GM12874 (cell line): ENCODE data around the gene MTMR4.

Experiments used
- TF ChIP-seq, protein P1 (sequence below): IDR thresholded peaks from 2 replicates; pipeline ENCODE4 v1.5.1; 2011; ENCODE audit warnings: low read depth, mild to moderate bottlenecking, control low read depth, low read length, moderate library complexity; ENCODE audit not compliant: insufficient read depth

Gene MTMR4

DNA sequence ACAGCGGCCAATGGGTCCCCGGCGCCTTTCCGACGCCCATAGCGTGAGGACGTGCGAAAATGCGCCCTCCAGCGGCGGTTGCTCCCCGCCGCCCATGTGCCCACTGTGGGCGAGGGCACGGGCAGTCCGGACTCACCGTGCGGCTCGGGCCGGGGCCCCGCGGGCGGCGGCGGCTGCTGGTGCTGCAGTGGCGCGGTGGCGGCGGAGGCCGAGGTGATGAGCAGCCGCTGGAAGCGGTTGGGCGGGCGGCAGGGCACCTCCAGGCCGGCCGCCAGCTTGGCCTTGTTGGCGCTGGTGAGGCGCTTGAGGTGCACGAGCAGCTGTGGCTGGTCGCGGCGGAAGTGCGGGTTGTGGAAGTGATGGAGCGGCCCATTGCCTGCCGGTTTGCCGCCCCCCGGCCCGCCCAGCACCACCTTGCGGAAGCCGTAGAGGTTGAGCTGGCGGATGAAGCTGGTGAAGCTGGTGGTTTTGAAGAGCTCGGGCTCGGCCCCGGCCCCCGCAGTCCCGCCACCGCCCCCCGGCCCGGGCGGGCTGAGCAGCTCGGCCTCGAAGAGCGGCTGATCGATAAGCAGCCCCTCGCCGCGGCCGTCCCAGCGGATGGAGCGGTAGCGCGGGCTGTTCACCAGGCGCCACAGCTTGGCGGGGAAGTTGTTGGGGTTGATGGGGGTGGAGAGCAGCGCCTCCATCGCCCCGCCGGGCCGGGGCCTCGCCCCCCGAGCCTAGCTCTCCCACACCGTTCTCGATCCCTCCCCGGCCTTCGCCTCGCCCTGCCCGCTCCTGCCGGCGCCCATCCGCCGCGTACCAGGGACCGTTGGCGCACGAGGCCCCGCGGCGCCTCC is 26.6 kb downstream of the MTMR4 start, which contains the start of gene HSF5:
Gene HSF5, minus strand, starts transcription at position 820 of the 839 bp plus-strand sequence. Its CDS starts 134 bp downstream, at position 686.
- TF ChIP-seq, protein P1, sequence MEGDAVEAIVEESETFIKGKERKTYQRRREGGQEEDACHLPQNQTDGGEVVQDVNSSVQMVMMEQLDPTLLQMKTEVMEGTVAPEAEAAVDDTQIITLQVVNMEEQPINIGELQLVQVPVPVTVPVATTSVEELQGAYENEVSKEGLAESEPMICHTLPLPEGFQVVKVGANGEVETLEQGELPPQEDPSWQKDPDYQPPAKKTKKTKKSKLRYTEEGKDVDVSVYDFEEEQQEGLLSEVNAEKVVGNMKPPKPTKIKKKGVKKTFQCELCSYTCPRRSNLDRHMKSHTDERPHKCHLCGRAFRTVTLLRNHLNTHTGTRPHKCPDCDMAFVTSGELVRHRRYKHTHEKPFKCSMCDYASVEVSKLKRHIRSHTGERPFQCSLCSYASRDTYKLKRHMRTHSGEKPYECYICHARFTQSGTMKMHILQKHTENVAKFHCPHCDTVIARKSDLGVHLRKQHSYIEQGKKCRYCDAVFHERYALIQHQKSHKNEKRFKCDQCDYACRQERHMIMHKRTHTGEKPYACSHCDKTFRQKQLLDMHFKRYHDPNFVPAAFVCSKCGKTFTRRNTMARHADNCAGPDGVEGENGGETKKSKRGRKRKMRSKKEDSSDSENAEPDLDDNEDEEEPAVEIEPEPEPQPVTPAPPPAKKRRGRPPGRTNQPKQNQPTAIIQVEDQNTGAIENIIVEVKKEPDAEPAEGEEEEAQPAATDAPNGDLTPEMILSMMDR = peak; percentile 65

DNA sequence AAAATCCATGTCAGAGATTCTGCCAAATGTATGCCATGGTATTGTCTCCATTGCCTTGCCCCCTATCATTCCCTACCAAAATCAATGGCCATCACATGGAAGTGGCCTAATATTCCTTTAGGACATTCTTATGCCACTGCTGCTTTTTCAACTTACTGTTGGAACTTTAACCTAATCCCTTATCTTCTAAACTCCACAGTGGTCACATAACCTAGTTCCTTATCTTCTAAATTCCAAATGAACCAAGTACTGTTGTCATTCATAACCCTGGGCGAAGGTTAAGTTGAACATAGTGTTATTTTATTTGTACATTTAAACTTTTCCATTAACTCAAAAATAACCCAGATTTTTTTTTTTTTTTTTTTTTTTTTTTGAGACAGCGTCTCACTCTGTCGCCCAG is 29.8 kb downstream of the MTMR4 start:
- TF ChIP-seq, protein P1 = no peak

DNA sequence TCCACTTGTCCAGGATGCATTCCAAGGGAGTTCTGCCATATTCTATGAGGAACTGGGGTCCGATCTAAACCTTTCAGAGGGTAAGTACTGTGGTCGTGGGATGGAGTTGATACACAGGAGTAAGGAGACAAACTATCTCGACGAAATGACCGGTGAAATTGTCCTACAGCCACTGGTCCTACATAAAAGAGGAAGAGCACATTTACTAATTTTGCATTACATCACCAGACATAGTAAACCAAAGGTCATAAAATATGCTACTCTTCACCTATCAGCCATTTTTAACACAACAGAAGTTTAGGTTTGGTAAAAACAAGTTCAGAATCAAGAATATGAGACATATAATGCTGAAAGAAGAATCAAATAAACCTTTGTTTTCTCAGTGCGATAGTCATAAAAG is 34.3 kb downstream of the MTMR4 start:
- TF ChIP-seq, protein P1 = no peak

DNA sequence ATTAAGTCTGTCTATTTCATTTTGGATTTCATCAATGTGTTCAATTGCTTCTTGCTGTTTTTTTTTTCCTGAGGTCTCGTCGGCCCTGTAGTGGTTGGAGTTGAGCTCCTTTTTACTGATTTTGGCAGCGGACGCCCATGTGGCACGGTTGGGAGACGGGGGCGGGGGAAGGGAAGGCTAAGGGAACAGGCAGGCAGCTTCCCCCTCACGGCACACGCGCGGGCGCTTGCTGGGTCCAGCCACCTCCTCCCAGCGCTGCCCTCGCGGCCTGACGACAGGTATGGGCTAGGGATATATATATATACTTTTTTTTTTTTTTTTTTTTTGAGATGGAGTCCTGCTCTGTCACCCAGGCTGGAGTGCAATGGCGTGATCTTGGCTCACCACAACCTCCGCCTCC is 37.6 kb downstream of the MTMR4 start:
- TF ChIP-seq, protein P1 = no peak

DNA sequence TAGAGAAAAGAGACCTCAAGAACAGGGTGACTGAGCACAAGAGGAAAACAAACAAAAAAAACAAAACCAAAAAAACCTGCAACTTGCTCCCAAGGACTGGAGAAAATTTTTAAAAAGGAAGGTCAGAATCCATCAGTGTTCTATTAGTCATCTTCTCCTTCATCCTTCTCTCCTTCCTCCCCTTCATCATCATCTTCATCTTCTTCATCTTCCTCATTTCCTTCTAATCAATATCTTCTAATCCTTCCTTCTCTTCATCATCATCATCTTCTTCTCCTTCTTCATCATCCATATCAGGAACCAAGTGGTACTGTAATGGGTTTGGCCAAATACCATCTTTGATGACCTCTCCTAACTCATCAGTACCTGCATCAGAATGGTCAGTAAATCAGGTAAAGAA is 38.5 kb downstream of the MTMR4 start:
- TF ChIP-seq, protein P1 = no peak

DNA sequence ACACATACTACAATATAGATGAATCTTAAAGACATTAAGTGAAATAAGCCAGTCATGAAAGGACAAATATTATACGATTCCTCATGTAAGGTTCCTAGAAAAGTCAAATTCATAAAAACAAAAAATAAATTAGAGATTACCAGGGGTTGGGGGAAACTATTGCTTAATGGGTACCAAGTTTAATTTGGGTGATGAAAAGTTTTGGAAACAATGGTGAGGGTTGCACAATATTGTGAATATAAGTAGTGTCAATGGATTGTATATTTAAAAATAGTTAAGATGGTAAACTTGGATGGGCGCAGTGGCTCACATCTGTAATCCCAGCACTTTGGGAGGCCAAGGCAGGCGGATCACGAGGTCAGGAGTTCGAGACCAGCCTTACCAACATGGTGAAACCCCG is 44.1 kb downstream of the MTMR4 start:
- TF ChIP-seq, protein P1 = no peak

DNA sequence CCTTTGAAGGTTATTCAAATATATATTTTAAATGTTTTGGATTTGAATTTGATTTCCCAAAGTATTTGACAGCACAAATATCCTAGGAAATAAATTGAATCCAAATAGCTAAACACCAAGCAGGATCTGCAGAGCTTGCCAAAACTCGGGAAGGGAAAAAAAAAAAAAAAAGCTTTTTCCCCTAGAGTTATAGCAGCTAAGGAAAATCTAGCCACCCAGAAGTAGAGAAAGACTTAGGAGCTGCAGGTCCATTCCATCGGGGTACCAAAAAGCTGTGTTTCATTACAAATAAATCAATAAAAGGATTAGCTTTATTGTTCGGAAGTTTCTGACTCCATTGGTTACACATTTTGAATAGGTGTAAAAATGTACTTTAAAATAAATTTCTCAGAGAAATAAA is 45.5 kb downstream of the MTMR4 start:
- TF ChIP-seq, protein P1 = no peak
